HPDE6-E6E7 (cell line): Measurements from ENCODE around the gene ZBP1.

Source experiments
- DNase-seq: peaks from one replicate; pipeline ENCODE4 v3.0.0; 2011; ENCODE audit warnings: missing footprints; ENCODE audit errors: extremely low spot score

ZBP1 gene, protein sequence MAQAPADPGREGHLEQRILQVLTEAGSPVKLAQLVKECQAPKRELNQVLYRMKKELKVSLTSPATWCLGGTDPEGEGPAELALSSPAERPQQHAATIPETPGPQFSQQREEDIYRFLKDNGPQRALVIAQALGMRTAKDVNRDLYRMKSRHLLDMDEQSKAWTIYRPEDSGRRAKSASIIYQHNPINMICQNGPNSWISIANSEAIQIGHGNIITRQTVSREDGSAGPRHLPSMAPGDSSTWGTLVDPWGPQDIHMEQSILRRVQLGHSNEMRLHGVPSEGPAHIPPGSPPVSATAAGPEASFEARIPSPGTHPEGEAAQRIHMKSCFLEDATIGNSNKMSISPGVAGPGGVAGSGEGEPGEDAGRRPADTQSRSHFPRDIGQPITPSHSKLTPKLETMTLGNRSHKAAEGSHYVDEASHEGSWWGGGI

DNA sequence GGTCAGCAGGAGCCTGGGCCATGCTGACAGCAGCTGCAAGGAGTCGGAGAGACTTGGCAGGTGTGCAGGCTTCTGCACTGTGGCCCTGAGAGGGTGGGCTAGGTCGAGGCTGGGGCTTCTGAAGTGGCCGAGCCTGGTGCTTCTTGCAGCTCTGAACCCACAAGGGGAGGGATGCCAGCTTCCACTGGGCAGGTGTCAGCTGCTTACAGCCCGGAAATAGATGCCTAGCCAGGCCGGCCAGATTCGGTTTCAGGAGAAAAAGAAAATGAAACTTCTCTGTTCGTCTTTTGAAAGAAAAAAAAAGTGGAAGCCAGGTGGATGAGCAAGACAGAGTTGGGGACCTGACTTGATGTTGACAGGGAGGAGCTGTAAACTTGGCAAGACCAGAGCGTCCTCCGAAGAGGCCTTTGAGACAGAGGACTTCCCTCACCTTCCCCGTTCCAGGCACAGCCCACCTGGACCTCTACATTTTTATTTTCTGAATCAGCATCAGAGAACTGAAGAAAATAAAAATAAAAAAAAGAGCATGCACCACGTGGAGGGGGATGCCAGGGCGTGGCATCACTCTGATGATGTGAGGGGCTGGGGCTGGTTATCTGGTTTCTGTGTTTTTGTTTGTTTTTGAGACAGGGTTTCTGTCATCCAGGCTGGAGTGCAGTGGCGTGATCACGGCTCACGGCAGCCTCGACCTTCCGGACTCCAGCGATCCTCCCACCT, at the start of gene ZBP1:
Gene ZBP1, minus strand, starts transcription at position 153 of the 717 bp plus-strand sequence. Its CDS starts 131 bp downstream, at position 22.
- DNase-seq: peak; percentile 74

DNA sequence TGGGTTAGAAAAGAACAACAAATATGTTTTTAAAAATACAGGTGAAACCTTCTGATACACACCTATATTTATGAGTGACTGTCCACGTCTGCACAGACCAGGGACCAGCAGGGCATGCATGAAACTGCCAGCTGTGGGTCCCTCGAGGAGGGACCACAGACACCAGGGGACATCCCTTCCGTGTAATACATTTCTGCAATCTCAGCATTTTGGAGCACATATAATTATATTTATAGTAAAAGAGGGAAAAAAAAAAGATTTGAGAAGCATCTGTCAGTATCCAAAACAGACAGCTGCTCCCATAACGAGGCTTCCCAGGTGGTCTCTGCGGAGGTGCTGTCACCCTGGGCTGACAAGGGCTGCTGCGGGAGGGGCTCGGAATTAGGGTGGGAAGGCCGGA, 49.4 kb upstream of the ZBP1 start:
- DNase-seq: no peak

DNA sequence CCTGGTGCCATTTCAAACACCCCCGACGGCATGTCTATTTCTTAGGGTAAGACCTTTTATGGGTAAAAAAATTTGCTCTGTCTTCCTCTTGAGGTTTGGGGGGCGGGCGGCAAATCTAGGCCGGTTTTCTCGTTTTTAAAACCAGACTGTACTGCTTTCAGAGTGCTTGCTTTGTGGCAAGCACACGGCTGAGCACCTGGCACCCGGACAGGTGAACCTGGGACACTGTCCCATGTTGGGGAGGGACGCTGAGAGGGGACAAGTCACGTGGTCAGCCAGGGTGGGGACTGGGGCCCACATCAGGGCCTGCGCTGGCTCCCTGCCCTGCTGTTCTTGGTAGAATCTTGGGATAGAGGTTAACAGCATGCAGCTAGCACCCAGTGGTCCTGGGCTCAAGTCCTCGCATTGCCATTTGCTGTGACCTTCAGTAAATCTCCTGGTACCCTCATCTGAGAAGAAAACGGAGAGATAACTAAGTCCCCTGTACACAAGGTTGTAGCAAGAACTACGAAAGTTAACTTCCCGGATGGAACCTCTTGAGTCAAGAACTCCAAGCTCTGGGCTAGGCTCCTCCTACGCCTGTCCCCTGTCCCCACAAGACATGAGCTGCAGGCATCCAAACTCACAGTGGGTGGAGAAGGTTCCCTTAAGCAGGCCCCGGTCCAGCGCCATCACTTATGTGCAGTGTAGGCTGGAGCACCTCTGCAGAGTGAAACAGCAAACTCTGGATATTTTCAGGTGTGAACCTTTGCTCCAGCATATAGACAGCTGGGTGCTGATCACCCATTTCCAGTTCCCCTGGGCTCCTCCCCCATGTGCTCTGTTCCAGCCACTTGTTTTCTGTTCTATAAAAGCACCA, 47.9 kb upstream of the ZBP1 start:
- DNase-seq: no peak

DNA sequence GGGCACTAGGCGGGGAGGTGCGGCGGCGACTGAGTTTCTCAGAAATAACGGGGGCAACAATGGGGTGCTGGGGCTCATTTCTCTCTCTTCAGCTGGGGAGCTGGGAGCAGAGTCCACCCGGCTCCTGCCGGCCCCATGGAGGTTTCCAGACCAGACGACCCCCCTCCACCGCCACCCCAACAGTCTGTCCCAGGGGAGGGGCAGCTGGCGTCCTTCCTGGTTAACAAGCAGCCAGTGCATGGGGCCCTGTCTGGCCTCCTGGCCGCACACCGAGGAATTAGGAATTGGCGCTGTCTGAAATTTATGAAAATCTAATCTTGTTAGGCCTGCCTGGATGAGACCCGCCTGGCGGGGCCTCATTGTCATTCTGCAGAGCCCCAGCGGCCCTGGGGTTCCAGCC, 47.2 kb upstream of the ZBP1 start:
- DNase-seq: no peak

DNA sequence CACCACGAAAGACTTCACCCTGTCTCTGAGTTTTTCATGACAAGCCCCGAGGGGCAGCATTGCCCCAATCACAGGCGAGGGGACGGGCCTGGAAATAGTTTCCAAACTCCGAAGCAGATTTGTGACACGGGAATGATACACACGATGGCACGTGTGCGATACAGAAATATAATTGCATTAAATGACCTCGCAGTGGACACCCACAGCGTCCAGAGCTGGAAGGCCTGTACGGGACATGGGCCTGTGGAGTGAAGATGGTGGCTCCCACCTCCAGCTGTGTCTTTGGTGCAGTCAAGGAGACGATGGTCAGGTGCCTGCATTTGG, 46.6 kb upstream of the ZBP1 start:
- no peak for DNase-seq

DNA sequence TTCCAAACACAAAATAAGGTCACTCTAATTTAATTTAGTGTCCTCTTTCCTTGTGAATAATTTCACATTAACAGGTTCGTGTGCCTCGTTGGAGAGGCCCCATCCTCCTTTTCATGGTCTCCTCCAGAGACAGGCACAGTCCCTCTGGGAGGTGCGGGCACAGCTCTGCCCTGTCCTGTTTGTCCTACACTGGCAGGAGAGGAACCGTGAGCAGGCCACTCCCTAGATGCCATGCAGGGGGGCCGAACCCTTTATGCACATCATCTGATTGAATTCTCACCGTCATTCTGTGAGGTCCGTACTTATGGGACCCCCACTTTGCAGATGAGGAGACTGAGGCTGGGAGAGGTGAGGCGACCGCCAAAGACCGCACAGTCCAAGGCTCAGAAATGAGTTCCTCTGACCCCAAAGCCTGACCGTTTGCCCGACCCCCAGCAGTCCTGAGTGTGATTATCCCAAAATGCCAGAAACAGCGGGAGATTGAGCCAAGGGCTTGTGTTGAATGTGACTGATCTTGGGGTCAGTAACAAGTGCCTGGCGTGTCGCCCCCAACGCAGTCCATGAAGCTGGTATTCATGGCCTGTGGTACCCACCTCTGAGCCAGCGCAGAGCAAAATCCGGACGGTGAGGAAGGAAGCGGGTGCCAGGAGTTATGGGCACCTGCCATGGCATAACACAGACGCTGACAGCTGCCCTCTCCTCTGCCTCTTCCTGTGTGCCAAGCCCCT, 46.0 kb upstream of the ZBP1 start:
- DNase-seq: no peak

DNA sequence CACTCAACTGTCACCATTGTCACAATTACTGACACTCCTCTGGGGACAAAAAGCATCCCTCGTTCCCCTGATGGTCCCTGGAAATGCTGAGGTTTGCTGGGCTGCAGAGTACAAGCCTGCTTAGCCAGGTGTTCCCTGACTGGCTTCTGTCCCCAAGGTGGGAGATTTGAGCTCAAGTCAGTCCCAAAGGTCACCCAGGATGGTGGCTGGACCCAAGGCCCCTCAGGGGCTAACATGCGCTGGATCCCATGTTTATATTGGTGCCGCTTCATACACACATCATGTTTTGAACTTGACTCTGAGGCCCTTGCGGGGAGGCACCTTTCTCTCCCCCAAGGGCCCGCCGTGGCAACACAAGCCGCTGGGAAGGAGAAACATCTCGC, 45.4 kb upstream of the ZBP1 start:
- no peak for DNase-seq

DNA sequence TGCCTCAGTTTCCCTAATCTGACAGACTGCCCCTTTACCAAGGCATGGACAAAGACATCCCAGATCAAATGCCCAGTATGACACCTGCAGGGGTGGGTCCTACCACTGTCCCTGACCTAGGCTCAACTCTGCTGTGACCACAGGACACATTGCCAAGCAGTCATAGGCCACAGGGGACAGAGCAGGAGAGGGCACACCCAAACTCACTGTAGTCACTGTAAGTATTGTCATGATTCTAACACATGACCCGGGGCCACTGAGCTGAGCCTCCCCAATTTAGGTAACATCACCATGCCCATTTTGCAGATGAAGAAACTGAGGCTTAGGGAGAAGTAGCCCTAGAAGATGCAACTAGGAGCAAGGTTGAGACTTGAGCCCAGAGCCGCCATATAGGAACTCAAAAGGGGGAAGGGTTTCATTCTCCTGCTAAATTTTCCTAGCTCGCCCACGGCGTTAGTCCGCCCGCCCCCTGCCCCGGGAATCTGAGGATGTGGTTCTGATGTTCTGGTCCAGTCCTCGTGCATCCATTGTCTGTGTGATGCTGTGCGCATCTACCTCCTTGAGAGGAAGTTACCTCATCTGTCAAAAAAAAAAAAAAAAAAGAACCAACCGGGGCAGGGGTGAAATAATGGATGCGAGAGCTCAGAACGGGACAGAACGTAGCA, 44.8 kb upstream of the ZBP1 start:
- DNase-seq: no peak

DNA sequence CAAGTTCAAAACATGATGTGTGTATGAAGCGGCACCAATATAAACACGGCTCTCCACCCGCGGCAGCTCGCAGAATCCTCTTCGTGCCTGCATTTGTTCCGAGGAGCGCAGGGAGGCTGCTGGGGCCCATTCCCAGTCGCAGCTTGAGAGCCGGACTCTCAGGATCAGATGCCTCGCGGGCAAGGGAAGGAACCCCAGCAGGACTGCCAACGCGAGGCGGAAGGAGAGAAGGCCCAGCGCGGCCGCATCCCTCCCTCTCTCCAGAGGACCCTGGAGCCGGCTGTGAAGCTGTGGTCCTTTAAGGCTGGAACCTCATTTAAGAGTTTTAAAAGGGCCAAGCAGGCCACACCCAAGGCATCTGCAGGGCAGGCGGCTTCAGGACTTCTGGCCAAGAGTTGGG, 44.2 kb upstream of the ZBP1 start:
- DNase-seq: no peak

DNA sequence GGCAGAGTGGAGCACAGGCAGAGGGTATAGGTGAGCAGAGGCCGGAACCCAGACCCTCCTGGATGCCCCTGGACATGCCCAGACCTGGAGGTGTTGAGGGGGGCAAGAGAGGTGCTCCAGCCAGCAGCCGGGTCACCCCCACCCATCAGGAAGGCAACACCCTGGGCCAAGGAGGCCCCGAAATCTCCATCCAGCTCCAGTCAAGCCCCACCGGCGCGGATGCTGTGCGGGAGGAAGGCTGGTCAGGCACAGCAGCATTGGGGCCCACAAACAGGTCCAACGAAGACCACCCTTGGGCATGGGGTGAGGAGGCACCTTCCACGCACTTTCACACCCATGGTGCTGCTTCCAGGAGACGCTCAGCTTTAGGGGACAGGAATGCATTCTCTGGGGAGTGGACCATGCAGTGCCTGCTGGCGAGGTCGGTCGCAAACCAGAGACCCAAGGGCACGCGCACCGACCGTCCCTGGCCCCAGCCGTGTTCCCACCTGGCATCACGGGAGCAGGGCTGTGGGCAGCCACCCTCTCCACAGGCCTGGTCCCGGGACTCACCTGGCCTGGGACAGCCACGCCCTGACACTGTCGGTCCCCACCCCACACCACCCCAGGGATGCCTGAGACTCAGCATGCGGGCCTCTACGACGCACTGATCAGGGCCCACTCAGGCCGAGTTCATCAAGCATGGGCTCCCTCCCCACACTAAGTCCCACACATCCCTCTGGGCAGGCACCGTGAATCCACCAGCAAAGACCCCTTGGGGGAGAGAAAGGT, 43.6 kb upstream of the ZBP1 start:
- DNase-seq: no peak

DNA sequence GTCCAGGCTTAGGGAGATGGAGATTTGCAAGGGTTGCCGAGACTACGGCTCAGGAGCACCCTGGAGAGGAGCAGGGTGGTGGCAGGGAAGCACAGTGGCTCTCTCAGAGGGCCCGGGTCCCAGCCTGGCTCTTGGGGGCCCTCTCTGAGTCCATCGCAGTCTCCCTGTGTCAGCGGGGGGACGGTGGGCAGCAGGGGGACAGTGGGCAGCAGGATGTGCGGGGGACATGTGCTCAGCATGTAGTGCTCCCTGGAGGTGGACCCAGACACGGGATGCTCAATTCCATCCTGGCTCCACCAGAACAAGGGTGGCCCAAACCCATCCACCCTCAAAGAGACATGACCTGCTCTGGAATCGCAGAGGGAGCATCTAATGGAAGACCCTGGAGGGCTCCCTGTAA, 43.0 kb upstream of the ZBP1 start:
- no peak for DNase-seq

DNA sequence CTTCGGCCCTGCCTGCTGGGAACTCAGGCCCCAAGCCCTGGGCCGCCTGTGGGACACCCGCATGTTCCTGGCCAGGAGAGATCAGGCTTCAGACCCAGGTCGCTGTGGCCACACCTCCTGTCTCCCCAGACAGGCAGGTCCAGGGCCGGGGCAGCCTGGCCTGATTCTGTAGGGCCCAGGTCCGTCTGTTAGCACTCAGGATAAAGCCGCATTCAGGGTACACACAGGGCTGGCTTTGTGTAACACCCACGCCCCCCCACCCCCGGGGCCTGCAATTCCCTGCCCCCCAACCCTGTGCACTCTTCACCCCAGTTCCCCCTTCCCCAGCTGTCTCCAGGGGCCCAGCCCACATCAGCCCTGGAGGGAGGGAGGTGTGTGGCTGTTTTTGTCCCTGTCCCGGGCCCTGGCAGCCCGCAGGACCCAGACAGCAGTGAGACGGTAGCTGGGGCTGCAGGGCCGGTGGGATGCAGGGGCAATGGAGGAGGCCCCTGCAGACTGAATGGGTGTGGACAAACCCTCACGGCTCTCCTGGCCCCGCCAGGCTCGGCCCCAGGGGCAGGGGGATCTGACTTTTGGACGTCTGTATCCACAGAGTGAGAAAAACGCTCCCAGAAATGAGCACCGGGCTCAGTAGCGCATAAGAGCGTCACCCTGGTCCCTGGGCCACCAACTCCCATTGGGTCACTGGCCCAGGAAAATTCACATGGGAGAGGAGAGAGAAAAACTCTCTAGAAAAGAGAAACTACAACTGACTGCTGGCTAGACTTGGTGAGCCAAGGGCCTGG, 42.4 kb upstream of the ZBP1 start:
- no peak for DNase-seq

DNA sequence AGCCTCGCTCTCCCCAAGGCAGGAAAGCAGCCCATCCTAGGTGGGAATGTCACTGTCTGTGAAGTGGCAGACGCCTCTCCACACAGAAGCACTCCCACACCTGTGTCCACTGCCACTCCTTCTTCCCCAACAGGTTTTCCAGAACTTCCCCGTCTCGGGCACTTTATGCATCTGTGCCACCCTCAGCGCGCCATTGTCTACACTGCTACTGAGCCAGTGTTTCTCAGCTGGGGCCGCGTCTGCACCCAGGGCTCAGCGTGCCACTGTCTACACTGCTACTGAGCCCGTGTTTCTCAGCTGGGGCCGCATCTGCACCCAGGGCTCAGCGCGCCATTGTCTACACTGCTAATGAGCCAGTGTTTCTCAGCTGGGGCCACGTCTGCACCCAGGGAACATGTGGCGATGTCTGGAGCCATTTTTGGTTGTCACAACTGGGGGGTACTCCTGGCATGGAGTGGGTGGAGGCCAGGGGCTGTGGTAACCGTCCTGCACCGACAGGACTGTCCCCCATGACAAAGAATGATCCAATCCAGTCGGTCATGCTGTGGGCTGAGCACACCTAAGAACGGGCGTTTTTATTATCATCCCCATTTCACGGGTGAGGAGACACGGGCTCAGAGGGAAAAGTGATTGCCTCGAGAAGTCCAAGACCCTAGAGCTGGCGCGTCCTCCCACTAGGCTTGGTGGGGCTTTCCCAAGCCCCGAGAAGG, 41.7 kb upstream of the ZBP1 start:
- no peak for DNase-seq

DNA sequence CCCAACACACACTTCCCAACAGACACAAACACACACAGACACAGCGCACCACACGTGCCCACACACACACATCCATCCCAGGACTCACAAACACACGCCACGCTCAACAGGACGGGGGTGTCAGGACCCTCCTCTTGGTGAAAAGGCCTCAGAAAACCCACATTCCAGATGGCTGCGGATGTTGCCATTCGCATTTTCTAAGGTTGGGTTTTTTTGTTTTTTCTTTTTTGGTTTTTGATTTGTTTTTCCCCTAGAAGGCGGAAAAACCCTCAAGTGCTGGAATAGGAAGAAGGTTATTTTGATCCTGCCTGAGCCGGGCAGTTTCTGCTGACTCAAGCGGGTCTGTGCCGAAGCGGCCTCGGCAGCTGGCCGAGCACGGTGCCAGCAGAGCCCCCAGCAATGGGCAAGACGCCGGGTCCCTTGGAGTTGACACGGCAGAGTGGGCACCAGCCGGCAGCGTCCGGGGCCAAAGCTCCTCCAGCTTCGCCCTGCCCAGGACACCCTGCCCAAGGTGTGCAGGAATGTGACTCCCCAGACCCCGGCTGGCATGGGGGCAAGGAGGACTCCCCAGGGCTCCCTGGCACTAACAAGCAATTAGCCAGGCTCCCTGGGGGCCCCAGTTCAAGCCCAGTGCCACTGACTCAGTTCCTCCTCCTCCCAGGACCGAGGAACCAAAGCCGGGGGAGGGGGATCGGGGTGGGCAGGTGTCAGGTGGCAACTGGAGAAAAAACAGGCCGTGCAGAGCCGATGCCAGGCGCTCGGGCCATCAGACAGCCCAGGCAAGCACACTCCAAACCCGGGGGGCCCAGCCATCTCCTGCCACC, 40.9 kb upstream of the ZBP1 start:
- DNase-seq: no peak

DNA sequence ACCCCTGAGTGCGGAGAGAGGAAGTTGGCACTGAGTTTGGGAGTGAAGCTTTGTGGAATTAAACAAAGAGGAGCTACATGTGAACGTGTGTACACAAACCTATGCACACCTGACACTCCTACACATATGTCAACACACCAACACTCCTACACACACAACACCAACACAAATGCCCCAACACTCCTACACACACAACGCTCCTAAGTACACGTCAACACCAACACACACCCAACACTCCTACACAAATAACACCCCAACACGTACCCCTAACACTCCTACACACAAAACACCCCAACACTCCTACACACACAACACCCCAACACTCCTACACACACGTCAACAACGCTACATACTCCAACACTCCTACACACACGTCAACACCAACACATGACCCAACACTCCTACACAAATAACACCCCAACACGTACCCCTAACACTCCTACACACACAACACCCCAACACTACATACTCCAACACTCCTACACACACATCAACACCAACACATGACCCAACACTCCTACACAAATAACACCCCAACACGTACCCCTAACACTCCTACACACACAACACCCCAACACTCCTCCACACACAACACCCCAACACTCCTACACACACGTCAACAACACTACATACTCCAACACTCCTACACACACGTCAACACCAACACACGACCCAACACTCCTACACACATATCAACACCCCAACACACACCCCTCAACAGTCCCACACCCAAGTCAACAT, 40.1 kb upstream of the ZBP1 start:
- DNase-seq: no peak

DNA sequence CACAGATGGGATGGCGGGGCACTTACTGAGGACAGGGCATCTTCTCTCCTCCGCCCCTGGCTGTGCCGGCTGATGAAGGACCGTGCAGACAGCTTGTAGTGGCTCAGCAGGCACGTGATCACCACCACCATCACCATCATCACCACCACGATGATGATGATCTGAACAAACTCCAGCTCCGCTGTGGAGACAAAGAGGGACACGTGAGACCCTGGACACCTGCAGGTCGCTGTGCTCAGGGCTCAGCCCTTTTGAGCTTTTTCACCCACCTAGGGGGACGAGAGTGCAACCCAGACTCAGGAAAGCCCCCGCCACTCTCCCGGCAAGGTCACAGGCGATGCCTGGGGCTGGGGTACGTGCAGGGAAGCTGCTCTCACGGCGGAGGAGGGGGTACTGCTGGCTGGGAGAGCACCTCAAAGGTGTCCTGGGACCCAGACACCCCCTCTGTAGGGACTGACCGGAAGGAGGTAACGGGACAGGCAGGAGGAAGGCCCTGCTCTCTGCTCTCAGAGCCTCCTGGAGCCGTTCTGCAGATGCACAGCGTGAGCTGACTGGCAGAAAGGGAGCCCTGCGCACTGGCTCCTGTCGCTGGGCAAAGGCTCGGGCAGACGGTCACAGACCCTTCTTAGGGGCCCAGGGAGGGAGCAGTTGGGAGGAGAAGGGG, 39.4 kb upstream of the ZBP1 start:
- DNase-seq: no peak
